HepG2 (cell line): Measurements from ENCODE around the gene PCSK6. TPM values are rescaled to one million over a fixed set of nuclear protein-coding genes. Genes with fewer than 3 reads are reported as not detected.

Source experiments
- AGO2 ChIP-seq: fragments of 200-400 bp; formaldehyde crosslinking; optimal IDR thresholded peaks from 2 replicates; pipeline ENCODE3; 2017; ENCODE audit warnings: mild to moderate bottlenecking, low read depth, low read length, moderate library complexity
- HOXA7 ChIP-seq: sonication (generic); formaldehyde crosslinking; IDR thresholded peaks from 2 replicates; pipeline ENCODE4 v1.8.1; 2022; ENCODE audit warnings: mild to moderate bottlenecking, missing genetic modification reagents, moderate library complexity
- MED13 ChIP-seq: sonication (generic); formaldehyde crosslinking; IDR thresholded peaks from 2 replicates; pipeline ENCODE4 v1.5.0; 2020; ENCODE audit warnings: missing genetic modification reagents
- RAD21 ChIP-seq: fragments of 450-650 bp; formaldehyde crosslinking; IDR thresholded peaks from 2 replicates; pipeline ENCODE4 v1.5.0; 2020; ENCODE audit warnings: mild to moderate bottlenecking
- ZBTB42 ChIP-seq: sonication (generic); formaldehyde crosslinking; IDR thresholded peaks from 2 replicates; pipeline ENCODE4 v1.5.0; 2020; ENCODE audit warnings: mild to moderate bottlenecking, missing genetic modification reagents
- ZC3H4 ChIP-seq: sonication (generic); formaldehyde crosslinking; IDR thresholded peaks from 2 replicates; pipeline ENCODE4 v1.4.0; 2020; ENCODE audit warnings: missing genetic modification reagents, borderline replicate concordance
- ZNF589 ChIP-seq: sonication (generic); formaldehyde crosslinking; conservative IDR thresholded peaks from 2 replicates; pipeline ENCODE4 v1.8.0; 2022; ENCODE audit warnings: mild to moderate bottlenecking, moderate library complexity, missing genetic modification reagents
- ZNF709 ChIP-seq: sonication (generic); formaldehyde crosslinking; IDR thresholded peaks from 2 replicates; pipeline ENCODE4 v1.5.0; 2020; ENCODE audit warnings: mild to moderate bottlenecking, missing genetic modification reagents
- ZNF883 ChIP-seq: sonication (generic); formaldehyde crosslinking; IDR thresholded peaks from 2 replicates; pipeline ENCODE4 v1.5.1; 2020; ENCODE audit warnings: mild to moderate bottlenecking, missing genetic modification reagents; ENCODE audit errors: not compliant biosample characterization
- polyA plus RNA-seq, 8 experiments: library from polyadenylated mRNA; depleted of rRNA in 3 of 8; stranded (reverse) in 7 of 8; unstranded in 1 of 8; fragments of >200 nt; fragmentation: Illumina TruSeq in 4 of 8; extraction: Trizol in 4 of 8; gene quantifications; 2 replicates each; pipeline versions ENCODE4 v1.2.1 to v1.2.3, GENCODE V29; 2011 to 2016; ENCODE audit warnings: low read depth in 4 of 8, missing spikeins in 1 of 8, mixed read lengths in 1 of 8; ENCODE audit not compliant: insufficient read depth in 1 of 8
- total RNA-seq, 5 experiments: library from RNA; depleted of rRNA; stranded (reverse); fragments of >200 nt; fragmentation: Illumina TruSeq; extraction: Trizol; gene quantifications; 2 replicates each; pipeline ENCODE4 v1.2.3, GENCODE V29; 2016; ENCODE audit warnings: low read depth in 1 of 5
- TF ChIP-seq, protein P1 (sequence below): sonication (generic); formaldehyde crosslinking; IDR thresholded peaks from 2 replicates; pipeline ENCODE4 v1.4.0; 2020; ENCODE audit warnings: missing genetic modification reagents
- TF ChIP-seq, protein P2 (sequence below): sonication (generic); formaldehyde crosslinking; IDR thresholded peaks from 2 replicates; pipeline ENCODE4 v1.4.0; 2020; ENCODE audit warnings: mild to moderate bottlenecking, missing genetic modification reagents, borderline replicate concordance
- TF ChIP-seq, protein P3 (sequence below): sonication (generic); formaldehyde crosslinking; IDR thresholded peaks from 2 replicates; pipeline ENCODE4 v1.4.0; 2020; ENCODE audit warnings: missing genetic modification reagents
- TF ChIP-seq, protein P4 (sequence below): IDR thresholded peaks from 2 replicates; pipeline ENCODE4 v1.6.1; 2016; ENCODE audit warnings: low read depth, borderline replicate concordance
- TF ChIP-seq, protein P5 (sequence below): sonication (generic); formaldehyde crosslinking; IDR thresholded peaks from 2 replicates; pipeline ENCODE4 v1.8.0; 2023; ENCODE audit warnings: mild to moderate bottlenecking, missing genetic modification reagents
- TF ChIP-seq, protein P6 (sequence below): sonication (generic); formaldehyde crosslinking; IDR thresholded peaks from 2 replicates; pipeline ENCODE4 v1.4.0; 2020; ENCODE audit warnings: missing genetic modification reagents
- TF ChIP-seq, protein P7 (sequence below): sonication (generic); formaldehyde crosslinking; IDR thresholded peaks from 2 replicates; pipeline ENCODE4 v1.9.0; 2022; ENCODE audit warnings: missing genetic modification reagents, mild to moderate bottlenecking, borderline replicate concordance

The PCSK6 gene
- total and polyA plus RNA-seq, 2 of the 13 experiments (the other 11 are each of a cell fraction or from before 2014, with no cell fraction given) = 56.5 to 155 TPM

DNA sequence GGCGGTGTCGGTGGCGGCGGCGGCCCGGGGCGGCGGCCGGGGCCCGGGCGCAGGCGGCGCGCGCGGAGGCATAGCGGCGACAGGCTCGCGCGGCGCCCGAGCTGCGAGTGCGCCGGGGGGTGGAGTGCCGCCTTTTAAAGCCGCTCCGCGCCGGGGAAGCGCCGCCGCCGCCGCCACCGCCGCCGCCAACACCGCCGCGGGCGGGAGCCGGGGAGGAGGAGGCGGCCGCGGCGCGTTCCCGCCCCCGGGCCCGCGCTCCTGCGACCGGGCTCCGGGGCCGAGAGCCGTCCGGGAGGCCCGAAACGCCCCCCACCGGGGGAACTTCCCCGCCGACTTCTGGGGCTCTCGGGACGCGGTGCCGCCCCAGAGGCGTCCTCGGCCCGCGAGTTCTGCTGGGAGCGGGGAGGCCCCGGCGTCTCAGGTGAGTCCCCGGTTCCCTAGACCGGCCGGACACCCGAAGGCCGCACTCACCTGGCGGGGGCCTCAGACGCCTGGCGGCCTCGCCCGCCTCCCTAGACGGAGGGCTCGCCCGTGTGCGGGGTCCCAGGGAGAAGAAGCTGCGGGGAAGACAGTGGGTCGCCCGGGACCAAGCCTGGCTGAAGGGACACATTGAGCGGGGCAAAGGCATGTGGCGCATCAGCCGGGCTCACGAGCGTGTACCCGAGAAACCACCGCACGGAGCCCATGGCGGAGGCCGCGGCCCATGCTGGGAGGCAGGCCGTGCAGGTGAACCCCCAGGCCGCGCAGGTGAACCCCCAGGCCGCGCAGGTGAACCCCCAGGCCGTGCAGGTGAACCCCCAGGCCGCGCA is at the start of gene PCSK6 (continued):
- no peak for TF ChIP-seq ZNF883 (CRISPR knock-in tag)
- TF ChIP-seq HOXA7 (CRISPR knock-in tag) = no peak
- peak; percentile 93 for TF ChIP-seq AGO2
- TF ChIP-seq, protein P1, sequence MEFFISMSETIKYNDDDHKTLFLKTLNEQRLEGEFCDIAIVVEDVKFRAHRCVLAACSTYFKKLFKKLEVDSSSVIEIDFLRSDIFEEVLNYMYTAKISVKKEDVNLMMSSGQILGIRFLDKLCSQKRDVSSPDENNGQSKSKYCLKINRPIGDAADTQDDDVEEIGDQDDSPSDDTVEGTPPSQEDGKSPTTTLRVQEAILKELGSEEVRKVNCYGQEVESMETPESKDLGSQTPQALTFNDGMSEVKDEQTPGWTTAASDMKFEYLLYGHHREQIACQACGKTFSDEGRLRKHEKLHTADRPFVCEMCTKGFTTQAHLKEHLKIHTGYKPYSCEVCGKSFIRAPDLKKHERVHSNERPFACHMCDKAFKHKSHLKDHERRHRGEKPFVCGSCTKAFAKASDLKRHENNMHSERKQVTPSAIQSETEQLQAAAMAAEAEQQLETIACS (CRISPR knock-in tag) = peak; percentile 62
- TF ChIP-seq RAD21 (CRISPR knock-in tag) = peak; percentile 33; the same call in 1 of the 2 replicates
- TF ChIP-seq, protein P2, sequence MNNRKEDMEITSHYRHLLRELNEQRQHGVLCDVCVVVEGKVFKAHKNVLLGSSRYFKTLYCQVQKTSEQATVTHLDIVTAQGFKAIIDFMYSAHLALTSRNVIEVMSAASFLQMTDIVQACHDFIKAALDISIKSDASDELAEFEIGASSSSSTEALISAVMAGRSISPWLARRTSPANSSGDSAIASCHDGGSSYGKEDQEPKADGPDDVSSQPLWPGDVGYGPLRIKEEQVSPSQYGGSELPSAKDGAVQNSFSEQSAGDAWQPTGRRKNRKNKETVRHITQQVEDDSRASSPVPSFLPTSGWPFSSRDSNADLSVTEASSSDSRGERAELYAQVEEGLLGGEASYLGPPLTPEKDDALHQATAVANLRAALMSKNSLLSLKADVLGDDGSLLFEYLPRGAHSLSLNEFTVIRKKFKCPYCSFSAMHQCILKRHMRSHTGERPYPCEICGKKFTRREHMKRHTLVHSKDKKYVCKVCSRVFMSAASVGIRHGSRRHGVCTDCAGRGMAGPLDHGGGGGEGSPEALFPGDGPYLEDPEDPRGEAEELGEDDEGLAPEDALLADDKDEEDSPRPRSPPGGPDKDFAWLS = no peak
- TF ChIP-seq, protein P3, sequence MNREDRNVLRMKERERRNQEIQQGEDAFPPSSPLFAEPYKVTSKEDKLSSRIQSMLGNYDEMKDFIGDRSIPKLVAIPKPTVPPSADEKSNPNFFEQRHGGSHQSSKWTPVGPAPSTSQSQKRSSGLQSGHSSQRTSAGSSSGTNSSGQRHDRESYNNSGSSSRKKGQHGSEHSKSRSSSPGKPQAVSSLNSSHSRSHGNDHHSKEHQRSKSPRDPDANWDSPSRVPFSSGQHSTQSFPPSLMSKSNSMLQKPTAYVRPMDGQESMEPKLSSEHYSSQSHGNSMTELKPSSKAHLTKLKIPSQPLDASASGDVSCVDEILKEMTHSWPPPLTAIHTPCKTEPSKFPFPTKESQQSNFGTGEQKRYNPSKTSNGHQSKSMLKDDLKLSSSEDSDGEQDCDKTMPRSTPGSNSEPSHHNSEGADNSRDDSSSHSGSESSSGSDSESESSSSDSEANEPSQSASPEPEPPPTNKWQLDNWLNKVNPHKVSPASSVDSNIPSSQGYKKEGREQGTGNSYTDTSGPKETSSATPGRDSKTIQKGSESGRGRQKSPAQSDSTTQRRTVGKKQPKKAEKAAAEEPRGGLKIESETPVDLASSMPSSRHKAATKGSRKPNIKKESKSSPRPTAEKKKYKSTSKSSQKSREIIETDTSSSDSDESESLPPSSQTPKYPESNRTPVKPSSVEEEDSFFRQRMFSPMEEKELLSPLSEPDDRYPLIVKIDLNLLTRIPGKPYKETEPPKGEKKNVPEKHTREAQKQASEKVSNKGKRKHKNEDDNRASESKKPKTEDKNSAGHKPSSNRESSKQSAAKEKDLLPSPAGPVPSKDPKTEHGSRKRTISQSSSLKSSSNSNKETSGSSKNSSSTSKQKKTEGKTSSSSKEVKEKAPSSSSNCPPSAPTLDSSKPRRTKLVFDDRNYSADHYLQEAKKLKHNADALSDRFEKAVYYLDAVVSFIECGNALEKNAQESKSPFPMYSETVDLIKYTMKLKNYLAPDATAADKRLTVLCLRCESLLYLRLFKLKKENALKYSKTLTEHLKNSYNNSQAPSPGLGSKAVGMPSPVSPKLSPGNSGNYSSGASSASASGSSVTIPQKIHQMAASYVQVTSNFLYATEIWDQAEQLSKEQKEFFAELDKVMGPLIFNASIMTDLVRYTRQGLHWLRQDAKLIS (CRISPR knock-in tag) = no peak
- TF ChIP-seq ZC3H4 (CRISPR knock-in tag) = no peak
- TF ChIP-seq, protein P4, sequence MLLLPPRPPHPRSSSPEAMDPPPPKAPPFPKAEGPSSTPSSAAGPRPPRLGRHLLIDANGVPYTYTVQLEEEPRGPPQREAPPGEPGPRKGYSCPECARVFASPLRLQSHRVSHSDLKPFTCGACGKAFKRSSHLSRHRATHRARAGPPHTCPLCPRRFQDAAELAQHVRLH (CRISPR knock-in tag) = no peak
- TF ChIP-seq ZBTB42 (CRISPR knock-in tag) = no peak
- TF ChIP-seq, protein P5, sequence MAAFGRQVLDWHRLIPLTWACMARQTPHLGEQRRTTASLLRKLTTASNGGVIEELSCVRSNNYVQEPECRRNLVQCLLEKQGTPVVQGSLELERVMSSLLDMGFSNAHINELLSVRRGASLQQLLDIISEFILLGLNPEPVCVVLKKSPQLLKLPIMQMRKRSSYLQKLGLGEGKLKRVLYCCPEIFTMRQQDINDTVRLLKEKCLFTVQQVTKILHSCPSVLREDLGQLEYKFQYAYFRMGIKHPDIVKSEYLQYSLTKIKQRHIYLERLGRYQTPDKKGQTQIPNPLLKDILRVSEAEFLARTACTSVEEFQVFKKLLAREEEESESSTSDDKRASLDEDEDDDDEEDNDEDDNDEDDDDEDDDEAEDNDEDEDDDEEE (CRISPR knock-in tag) = no peak
- TF ChIP-seq, protein P6, sequence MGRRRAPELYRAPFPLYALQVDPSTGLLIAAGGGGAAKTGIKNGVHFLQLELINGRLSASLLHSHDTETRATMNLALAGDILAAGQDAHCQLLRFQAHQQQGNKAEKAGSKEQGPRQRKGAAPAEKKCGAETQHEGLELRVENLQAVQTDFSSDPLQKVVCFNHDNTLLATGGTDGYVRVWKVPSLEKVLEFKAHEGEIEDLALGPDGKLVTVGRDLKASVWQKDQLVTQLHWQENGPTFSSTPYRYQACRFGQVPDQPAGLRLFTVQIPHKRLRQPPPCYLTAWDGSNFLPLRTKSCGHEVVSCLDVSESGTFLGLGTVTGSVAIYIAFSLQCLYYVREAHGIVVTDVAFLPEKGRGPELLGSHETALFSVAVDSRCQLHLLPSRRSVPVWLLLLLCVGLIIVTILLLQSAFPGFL (CRISPR knock-in tag) = no peak
- no peak for TF ChIP-seq ZNF709 (CRISPR knock-in tag)
- TF ChIP-seq, protein P7, sequence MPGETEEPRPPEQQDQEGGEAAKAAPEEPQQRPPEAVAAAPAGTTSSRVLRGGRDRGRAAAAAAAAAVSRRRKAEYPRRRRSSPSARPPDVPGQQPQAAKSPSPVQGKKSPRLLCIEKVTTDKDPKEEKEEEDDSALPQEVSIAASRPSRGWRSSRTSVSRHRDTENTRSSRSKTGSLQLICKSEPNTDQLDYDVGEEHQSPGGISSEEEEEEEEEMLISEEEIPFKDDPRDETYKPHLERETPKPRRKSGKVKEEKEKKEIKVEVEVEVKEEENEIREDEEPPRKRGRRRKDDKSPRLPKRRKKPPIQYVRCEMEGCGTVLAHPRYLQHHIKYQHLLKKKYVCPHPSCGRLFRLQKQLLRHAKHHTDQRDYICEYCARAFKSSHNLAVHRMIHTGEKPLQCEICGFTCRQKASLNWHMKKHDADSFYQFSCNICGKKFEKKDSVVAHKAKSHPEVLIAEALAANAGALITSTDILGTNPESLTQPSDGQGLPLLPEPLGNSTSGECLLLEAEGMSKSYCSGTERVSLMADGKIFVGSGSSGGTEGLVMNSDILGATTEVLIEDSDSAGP (CRISPR knock-in tag) = 0 out of 2 replicates have a peak, but pooled peaks have one; percentile 6
- no peak for TF ChIP-seq ZNF589 (CRISPR knock-in tag)
- no peak for TF ChIP-seq MED13
